GM12801 (cell line): Measurements from ENCODE around the gene DCTD.

Experiments used
- TF ChIP-seq, protein P1 (sequence below): IDR thresholded peaks from one replicate; pipeline ENCODE4 v1.5.1; 2011; ENCODE audit warnings: control low read depth; ENCODE audit not compliant: insufficient read length; ENCODE audit errors: extremely low read depth

DCTD gene

GRCh38 chr4:182917182-182918043, at the start of gene DCTD:
DCTD (minus strand) TSS chr4:182917386; CDS start chr4:182915568, 1,818 bp downstream.
- TF ChIP-seq, protein P1, sequence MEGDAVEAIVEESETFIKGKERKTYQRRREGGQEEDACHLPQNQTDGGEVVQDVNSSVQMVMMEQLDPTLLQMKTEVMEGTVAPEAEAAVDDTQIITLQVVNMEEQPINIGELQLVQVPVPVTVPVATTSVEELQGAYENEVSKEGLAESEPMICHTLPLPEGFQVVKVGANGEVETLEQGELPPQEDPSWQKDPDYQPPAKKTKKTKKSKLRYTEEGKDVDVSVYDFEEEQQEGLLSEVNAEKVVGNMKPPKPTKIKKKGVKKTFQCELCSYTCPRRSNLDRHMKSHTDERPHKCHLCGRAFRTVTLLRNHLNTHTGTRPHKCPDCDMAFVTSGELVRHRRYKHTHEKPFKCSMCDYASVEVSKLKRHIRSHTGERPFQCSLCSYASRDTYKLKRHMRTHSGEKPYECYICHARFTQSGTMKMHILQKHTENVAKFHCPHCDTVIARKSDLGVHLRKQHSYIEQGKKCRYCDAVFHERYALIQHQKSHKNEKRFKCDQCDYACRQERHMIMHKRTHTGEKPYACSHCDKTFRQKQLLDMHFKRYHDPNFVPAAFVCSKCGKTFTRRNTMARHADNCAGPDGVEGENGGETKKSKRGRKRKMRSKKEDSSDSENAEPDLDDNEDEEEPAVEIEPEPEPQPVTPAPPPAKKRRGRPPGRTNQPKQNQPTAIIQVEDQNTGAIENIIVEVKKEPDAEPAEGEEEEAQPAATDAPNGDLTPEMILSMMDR, result no peak

DNA sequence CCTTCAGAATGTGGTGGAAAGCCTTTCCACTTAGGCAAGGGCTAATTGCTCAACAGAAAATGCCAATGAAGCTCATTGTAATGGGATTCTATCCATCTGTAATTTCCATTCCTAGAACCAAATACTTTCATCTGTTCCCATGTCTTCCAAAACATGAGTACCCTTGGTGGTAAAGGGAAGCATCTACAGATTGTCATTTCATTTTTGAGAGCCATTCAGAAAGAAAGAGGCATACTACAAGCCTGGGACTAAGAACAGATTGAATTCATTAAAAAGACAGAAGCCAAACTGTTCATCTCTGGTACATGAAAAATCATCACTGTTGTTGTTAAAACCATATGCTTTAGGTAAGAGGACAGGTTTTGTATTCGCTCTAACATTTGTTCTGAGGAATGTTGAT, 43.6 kb upstream of the DCTD start:
- TF ChIP-seq, protein P1, result no peak

DNA sequence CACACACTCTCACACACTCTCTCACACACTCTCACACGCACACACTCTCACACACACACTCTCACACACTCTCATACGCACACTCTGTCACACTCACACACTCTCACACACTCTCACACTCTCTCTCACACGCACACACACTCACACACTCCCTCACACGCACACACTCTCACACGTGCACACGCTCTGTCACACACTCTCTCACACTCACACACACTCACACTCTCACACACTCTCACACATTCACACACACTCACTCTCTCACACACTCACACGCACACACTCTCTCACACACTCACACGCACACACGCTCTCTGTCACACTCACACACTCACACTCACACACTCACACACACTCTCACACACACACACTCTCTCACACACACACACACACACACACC, 43.0 kb upstream of the DCTD start:
- TF ChIP-seq, protein P1, result no peak

DNA sequence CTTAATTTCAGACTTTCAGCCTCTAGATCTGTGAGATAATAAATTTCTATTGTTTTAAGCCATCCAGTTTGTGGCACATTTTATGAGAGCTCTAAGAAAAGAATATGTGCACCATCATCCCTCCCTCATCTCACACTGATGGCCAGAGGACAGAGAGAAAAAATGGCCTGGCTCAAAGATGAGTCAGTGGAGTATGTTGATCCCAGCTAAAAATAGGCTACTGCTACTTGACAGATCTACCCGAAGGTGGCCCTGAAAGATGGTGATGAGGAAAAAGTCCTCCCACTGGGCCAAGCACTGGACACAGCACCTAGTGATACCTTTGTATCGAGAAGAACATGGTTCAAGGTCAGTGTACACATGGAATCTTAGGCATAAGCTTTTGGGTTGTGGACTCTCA, 38.2 kb upstream of the DCTD start:
- TF ChIP-seq, protein P1, result no peak

DNA sequence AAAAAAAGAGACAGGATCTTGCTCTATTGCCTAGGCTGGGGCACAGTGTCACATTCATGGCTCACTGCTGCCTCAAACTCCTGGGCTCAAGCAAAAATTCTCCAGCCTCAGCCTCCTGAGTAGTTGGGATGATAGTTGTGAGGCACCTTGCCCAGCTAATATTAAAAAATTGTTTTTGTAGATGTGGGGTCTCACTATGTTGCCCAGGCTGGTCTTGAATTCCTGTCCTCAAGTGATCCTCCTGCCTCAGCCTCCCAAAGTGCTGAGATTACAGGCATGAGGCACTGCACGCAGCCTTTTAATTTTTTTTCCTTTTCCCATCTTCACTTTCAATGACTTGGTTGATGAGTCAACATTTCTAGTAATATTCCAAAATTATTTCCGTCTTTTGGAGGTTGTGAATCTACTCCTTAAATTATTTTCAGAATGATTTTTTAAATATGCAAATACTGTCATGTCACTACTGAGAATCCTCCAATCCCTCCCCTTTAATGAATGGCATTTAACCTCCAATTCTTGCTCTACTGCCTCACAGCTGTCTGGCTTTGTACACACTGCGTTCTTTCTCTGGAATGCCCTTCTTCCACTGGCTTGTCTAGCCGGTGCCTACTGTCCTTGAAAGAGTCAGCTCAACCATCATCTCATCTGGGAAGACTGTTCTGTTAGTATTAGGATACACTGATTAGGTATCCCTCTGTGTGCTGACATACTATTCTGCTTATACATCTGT, 27.5 kb upstream of the DCTD start:
- TF ChIP-seq, protein P1, result no peak

DNA sequence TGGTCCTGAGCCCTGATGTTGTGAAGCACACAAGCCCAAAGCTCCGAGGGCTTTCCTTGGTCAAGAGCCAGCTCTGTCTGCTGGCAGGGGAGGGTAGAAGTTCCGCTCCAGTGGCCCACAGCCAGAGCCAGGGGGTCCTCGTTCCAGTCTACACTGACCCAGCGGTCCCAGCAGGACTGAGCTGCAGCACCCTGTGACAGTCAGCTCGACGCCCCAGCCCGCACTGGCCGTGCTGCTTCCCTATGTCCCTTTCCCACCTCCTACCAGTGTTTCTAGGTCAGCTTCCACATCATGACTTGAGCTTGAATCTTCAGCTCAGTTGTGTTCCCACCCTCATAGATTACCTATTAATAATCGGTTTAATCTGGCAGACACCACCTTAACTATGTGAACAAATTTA, 22.5 kb upstream of the DCTD start:
- TF ChIP-seq, protein P1, result no peak

- TF ChIP-seq, protein P1, result peak; percentile 53
Measured at GRCh38 chr4:182938205-182938645, 21.0 kb upstream of the DCTD start.
